PC-9 (cell line): ENCODE measurements around the gene DRG2. TPM values are rescaled to one million over a fixed set of nuclear protein-coding genes. Genes with fewer than 3 reads are reported as not detected.

ENCODE experiments used
- BruUV-seq: library from RNA; stranded (reverse); fragments of 400-500 nt; replicated peaks from 2 replicates; lab custom pipeline; 2021; lab: Mats Ljungman, UMichigan
- CTCF ChIA-PET: fragments of 300-600 bp; sonication (Branson Sonifier 250); formaldehyde crosslinking; loops from one replicate; lab custom pipeline; 2022; ENCODE audit warnings: antibody characterized with exemption; lab: Charles Lee
- POLR2A ChIA-PET: fragments of 300-600 bp; sonication (Branson Sonifier 250); formaldehyde crosslinking; loops from one replicate; lab custom pipeline; 2022; ENCODE audit warnings: antibody characterized with exemption; ENCODE audit not compliant: unreplicated experiment; lab: Charles Lee
- DNase-seq, 2 experiments: peaks; one replicate each; pipeline versions ENCODE4 v3.0.0 to v3.0.0-alpha.2; 2015 to 2022; ENCODE audit warnings: mixed read lengths in 1 of 2
- H2AFZ ChIP-seq: fragments of 200-600 bp; sonication (generic); 2 replicates; pipeline ENCODE4 v1.8.1; 2017; ENCODE audit warnings: antibody characterized with exemption
- H3F3A ChIP-seq: fragments of 200-600 bp; sonication (generic); 2 replicates; pipeline ENCODE4 v1.8.1; 2017; ENCODE audit warnings: antibody characterized with exemption, mild to moderate bottlenecking, low read depth; ENCODE audit not compliant: insufficient read depth
- H3K27ac ChIP-seq: fragments of 200-600 bp; sonication (generic); 2 replicates; pipeline ENCODE4 v1.6.1; 2016; ENCODE audit warnings: mixed run types
- H3K27me3 ChIP-seq: fragments of 200-600 bp; sonication (generic); 2 replicates; pipeline ENCODE4 v1.6.1; 2016; ENCODE audit warnings: low read depth, mixed run types; ENCODE audit not compliant: insufficient read depth
- H3K36me3 ChIP-seq: fragments of 200-600 bp; sonication (generic); 2 replicates; pipeline ENCODE4 v1.6.1; 2016; ENCODE audit warnings: low read depth, mixed run types
- H3K4me1 ChIP-seq: fragments of 200-600 bp; sonication (generic); replicated peaks from 2 replicates; pipeline ENCODE4 v1.6.1; 2016; ENCODE audit warnings: mixed run types; ENCODE audit not compliant: insufficient read depth
- H3K4me2 ChIP-seq: fragments of 200-600 bp; sonication (generic); 2 replicates; pipeline ENCODE4 v1.6.1; 2017; ENCODE audit warnings: mixed run types
- H3K4me3 ChIP-seq: fragments of 200-600 bp; sonication (generic); 2 replicates; pipeline ENCODE4 v1.6.1; 2016; ENCODE audit warnings: mixed run types
- H3K79me2 ChIP-seq: fragments of 200-600 bp; sonication (generic); 2 replicates; pipeline ENCODE4 v1.6.1; 2017; ENCODE audit warnings: low read depth, mixed run types
- H3K9me2 ChIP-seq: fragments of 200-600 bp; sonication (generic); 2 replicates; pipeline ENCODE4 v1.8.1; 2017; ENCODE audit warnings: mild to moderate bottlenecking; ENCODE audit not compliant: insufficient read depth
- H3K9me3 ChIP-seq: fragments of 200-600 bp; sonication (generic); 2 replicates; pipeline ENCODE4 v1.8.1; 2016; ENCODE audit warnings: low read depth; ENCODE audit not compliant: insufficient read depth
- H4K20me1 ChIP-seq: fragments of 200-600 bp; sonication (generic); 2 replicates; pipeline ENCODE4 v1.8.1; 2017; ENCODE audit not compliant: insufficient read depth
- EZH2 ChIP-seq: fragments of 200-600 bp; sonication (generic); IDR thresholded peaks from 2 replicates; pipeline ENCODE4 v1.8.0; 2017; ENCODE audit warnings: antibody characterized with exemption, low read depth
- intact Hi-C: fragments of 100-400 bp; cut with micrococcal nuclease; formaldehyde crosslinking; loops from one replicate; pipeline ENCODE4 v1.10.0; 2022; ENCODE audit not compliant: unreplicated experiment
- total RNA-seq: library from RNA; stranded (reverse); gene quantifications from 2 replicates; pipeline ENCODE4 v1.2.3, GENCODE V29; 2021
- TF ChIP-seq, protein P1 (sequence below): fragments of 200-600 bp; sonication (generic); conservative IDR thresholded peaks from 2 replicates; pipeline ENCODE4 v1.6.1; 2017; ENCODE audit warnings: mixed run types, antibody characterized with exemption, mild to moderate bottlenecking, moderate library complexity

The DRG2 gene
- total RNA-seq, 1 experiment from 2014 or later = 66.9 TPM

DNA sequence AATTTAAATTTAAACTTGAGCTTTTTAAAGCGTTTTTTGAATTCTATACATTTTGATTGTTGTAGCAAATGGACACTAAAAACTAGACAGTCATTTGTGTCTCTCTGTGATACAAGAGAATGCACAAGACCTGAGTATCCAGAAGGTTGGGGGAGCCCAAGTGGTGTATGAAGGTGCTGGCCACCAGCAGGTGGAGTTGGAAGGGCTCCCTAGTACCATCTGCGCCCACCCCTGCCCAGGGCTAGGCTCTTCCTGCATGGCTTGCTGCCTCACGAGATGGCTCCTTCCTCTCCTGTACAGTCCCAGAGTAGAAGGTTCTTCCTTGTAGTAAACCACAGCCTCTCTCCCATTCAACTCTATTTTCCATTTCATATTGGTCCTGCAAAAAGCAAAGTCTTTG lies 31.5 kb upstream of the DRG2 start:
- H3K4me2 ChIP-seq = no peak overlapping the region
- no peak overlapping the region for H3K27ac ChIP-seq
- POLR2A ChIA-PET = no interaction called here
- H3K79me2 ChIP-seq = no peaks in the 10 kb centered on the region
- no peaks in the 10 kb centered on the region for H3K27me3 ChIP-seq
- intact Hi-C loops = no loop called here
- 0 out of 2 replicates have a peak, but pooled peaks cover 4% of the 10 kb centered on the region for H3F3A ChIP-seq
- H3K9me2 ChIP-seq = no peaks in the 10 kb centered on the region
- TF ChIP-seq, protein P1, sequence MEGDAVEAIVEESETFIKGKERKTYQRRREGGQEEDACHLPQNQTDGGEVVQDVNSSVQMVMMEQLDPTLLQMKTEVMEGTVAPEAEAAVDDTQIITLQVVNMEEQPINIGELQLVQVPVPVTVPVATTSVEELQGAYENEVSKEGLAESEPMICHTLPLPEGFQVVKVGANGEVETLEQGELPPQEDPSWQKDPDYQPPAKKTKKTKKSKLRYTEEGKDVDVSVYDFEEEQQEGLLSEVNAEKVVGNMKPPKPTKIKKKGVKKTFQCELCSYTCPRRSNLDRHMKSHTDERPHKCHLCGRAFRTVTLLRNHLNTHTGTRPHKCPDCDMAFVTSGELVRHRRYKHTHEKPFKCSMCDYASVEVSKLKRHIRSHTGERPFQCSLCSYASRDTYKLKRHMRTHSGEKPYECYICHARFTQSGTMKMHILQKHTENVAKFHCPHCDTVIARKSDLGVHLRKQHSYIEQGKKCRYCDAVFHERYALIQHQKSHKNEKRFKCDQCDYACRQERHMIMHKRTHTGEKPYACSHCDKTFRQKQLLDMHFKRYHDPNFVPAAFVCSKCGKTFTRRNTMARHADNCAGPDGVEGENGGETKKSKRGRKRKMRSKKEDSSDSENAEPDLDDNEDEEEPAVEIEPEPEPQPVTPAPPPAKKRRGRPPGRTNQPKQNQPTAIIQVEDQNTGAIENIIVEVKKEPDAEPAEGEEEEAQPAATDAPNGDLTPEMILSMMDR = no peak
- no peak for TF ChIP-seq EZH2
- H3K36me3 ChIP-seq = peaks cover 24% of the 10 kb centered on the region; the same call in 1 of the 2 replicates
- BruUV-seq = no TSS peak
- no peaks in the 10 kb centered on the region for H3K4me1 ChIP-seq
- H2AFZ ChIP-seq = no peak overlapping the region
- CTCF ChIA-PET = no interaction called here
- no peak overlapping the region for H3K4me3 ChIP-seq
- no peak for DNase-seq
- H3K9me3 ChIP-seq = no peaks in the 10 kb centered on the region
- H4K20me1 ChIP-seq = no peaks in the 10 kb centered on the region

DNA sequence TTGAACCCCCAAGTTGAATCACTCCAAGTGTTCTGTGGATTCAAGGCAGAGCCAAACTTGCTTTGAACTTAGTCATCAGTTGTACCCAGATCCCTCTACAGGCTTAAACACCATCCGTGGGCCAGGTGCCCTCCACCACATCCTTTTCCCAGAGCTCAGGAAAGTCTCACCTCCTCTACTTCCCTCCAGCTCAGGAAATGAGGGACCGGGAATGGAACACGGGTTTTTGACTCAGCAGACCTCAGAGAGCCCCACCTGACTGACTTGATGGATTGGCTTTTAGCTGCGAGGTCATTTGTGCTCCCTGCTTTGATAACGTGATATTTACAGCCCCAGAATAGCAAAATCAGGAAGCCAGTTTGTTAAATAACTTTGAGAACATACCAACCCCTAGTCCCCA lies 28.5 kb upstream of the DRG2 start:
- POLR2A ChIA-PET = interaction anchor here (0.7 kb wide), 1 partner anchor 174 kb away, joined by 6 read pairs; no protein-coding TSS in a partner anchor
- no peak for DNase-seq
- Histone ChIP-seq H3K4me1 (no peaks in the 10 kb centered on the region), H3K79me2 (no peaks in the 10 kb centered on the region), H3K9me2 (no peaks in the 10 kb centered on the region), H3K36me3 (peaks cover 25% of the 10 kb centered on the region; the same call in 1 of the 2 replicates), H3F3A (0 out of 2 replicates have a peak, but pooled peaks cover 4% of the 10 kb centered on the region), H3K4me3 (no peak overlapping the region), H2AFZ (no peak overlapping the region), H3K27ac (peak overlapping the region; percentile 32; the same call in 1 of the 2 replicates), H4K20me1 (no peaks in the 10 kb centered on the region), H3K9me3 (no peaks in the 10 kb centered on the region), H3K4me2 (no peak overlapping the region), H3K27me3 (no peaks in the 10 kb centered on the region)
- CTCF ChIA-PET = no interaction called here
- TF ChIP-seq, protein P1 = no peak
- no peak for TF ChIP-seq EZH2
- intact Hi-C loops = no loop called here
- no TSS peak for BruUV-seq

GRCh38 chr17:18064053-18064452 lies 23.7 kb upstream of the DRG2 start:
- Histone ChIP-seq H3K27me3 (no peaks in the 10 kb centered on the region), H3K4me2 (no peak overlapping the region)
- intact Hi-C loops = no loop called here

More at GRCh38 chr17:18064053-18064452, 23.7 kb upstream of the DRG2 start:
- Histone ChIP-seq H3K27ac (no peak overlapping the region), H3F3A (peaks cover 16% of the 10 kb centered on the region; the same call in 1 of the 2 replicates), H3K9me2 (no peaks in the 10 kb centered on the region), H2AFZ (no peak overlapping the region), H3K4me3 (no peak overlapping the region), H4K20me1 (no peaks in the 10 kb centered on the region), H3K9me3 (no peaks in the 10 kb centered on the region), H3K79me2 (no peaks in the 10 kb centered on the region), H3K36me3 (0 out of 2 replicates have a peak, but pooled peaks cover 16% of the 10 kb centered on the region), H3K4me1 (peaks cover 7% of the 10 kb centered on the region)
- TF ChIP-seq, protein P1 = no peak
- no peak for TF ChIP-seq EZH2
- ChIA-PET CTCF (no interaction called here), POLR2A (no interaction called here)
- DNase-seq = no peak
- no TSS peak for BruUV-seq
